Osteoblast (primary cell): ENCODE results near the gene SLC41A2. TPM values are rescaled to one million over a fixed set of nuclear protein-coding genes. Genes with fewer than 3 reads are reported as not detected.

Source experiments
- DNase-seq: peaks from one replicate; pipeline ENCODE4 v3.0.0; 2011; ENCODE audit warnings: low spot score, mixed read lengths; ENCODE audit not compliant: insufficient read length; ENCODE audit errors: missing footprints
- H2AFZ ChIP-seq: 2 replicates; pipeline ENCODE4 v1.6.0; 2011; ENCODE audit warnings: mild to moderate bottlenecking, low read length
- H3K27ac ChIP-seq: 2 replicates; pipeline ENCODE4 v1.5.1; 2011; ENCODE audit warnings: mild to moderate bottlenecking, low read depth, low read length, moderate library complexity
- H3K27me3 ChIP-seq: 2 replicates; pipeline ENCODE4 v1.6.0; 2012; ENCODE audit warnings: mild to moderate bottlenecking, control low read depth, inconsistent platforms, low read length, moderate library complexity; ENCODE audit not compliant: insufficient read depth
- H3K36me3 ChIP-seq: 2 replicates; pipeline ENCODE4 v1.5.1; 2011; ENCODE audit warnings: mild to moderate bottlenecking, low read length, control low read depth, moderate library complexity; ENCODE audit not compliant: insufficient read depth
- H3K4me1 ChIP-seq: 2 replicates; pipeline ENCODE4 v1.5.1; 2011; ENCODE audit warnings: mild to moderate bottlenecking, low read length, control low read depth, moderate library complexity; ENCODE audit not compliant: insufficient read depth
- H3K4me2 ChIP-seq: 2 replicates; pipeline ENCODE4 v1.6.0; 2011; ENCODE audit warnings: mild to moderate bottlenecking, low read length; ENCODE audit not compliant: insufficient read depth
- H3K4me3 ChIP-seq: fragments of 200-600 bp; sonication (generic); 3 replicates; pipeline ENCODE4 v1.5.1; 2012; ENCODE audit warnings: mild to moderate bottlenecking, low read length, inconsistent platforms; ENCODE audit not compliant: insufficient read depth
- H3K79me2 ChIP-seq: 2 replicates; pipeline ENCODE4 v1.6.0; 2012; ENCODE audit warnings: mild to moderate bottlenecking, low read length, control low read depth, inconsistent platforms; ENCODE audit not compliant: insufficient read depth
- H3K9me3 ChIP-seq: 2 replicates; pipeline ENCODE4 v1.5.1; 2011; ENCODE audit warnings: low read depth, low read length, control low read depth
- H4K20me1 ChIP-seq: 2 replicates; pipeline ENCODE4 v1.6.0; 2012; ENCODE audit warnings: mild to moderate bottlenecking, low read length, control low read depth; ENCODE audit not compliant: insufficient read depth
- CTCF ChIP-seq: IDR thresholded peaks from 2 replicates; pipeline ENCODE4 v1.5.1; 2011; ENCODE audit warnings: mild to moderate bottlenecking, low read depth, low read length, moderate library complexity; ENCODE audit errors: extremely low read depth
- total RNA-seq: library from RNA; depleted of rRNA; stranded (reverse); fragments of >200 nt; gene quantifications from 2 replicates; pipeline ENCODE4 v1.2.3, GENCODE V29; 2012

Gene SLC41A2
- total RNA-seq, 1 donor: 36.6 TPM

GRCh38 chr12:104928036-104928745 is 29.9 kb downstream of the SLC41A2 start:
- Histone ChIP-seq H3K4me3 (no peak overlapping the region), H3K27ac (no peak overlapping the region), H3K36me3 (no peaks in the 10 kb centered on the region), H4K20me1 (peaks cover 4% of the 10 kb centered on the region), H3K4me2 (no peak overlapping the region), H3K4me1 (peaks cover 10% of the 10 kb centered on the region), H3K79me2 (peaks cover 3% of the 10 kb centered on the region), H2AFZ (no peak overlapping the region), H3K9me3 (no peaks in the 10 kb centered on the region), H3K27me3 (no peaks in the 10 kb centered on the region)
- DNase-seq: no peak
- TF ChIP-seq CTCF: no peak

GRCh38 chr12:104925501-104925900 is 32.6 kb downstream of the SLC41A2 start:
- no peak for DNase-seq
- Histone ChIP-seq H3K4me2 (no peak overlapping the region), H3K79me2 (peaks cover 3% of the 10 kb centered on the region), H3K9me3 (no peaks in the 10 kb centered on the region), H3K4me1 (peaks cover 5% of the 10 kb centered on the region), H2AFZ (no peak overlapping the region), H4K20me1 (peaks cover 4% of the 10 kb centered on the region), H3K27me3 (no peaks in the 10 kb centered on the region), H3K36me3 (no peaks in the 10 kb centered on the region), H3K4me3 (no peak overlapping the region), H3K27ac (no peak overlapping the region)
- TF ChIP-seq CTCF: no peak

GRCh38 chr12:104921340-104921739 is 36.8 kb downstream of the SLC41A2 start:
- TF ChIP-seq CTCF: no peak
- no peak overlapping the region for H3K4me2 ChIP-seq
- no peak overlapping the region for H3K27ac ChIP-seq
- H4K20me1 ChIP-seq: no peaks in the 10 kb centered on the region
- no peak overlapping the region for H3K4me3 ChIP-seq
- H3K36me3 ChIP-seq: no peaks in the 10 kb centered on the region
- no peaks in the 10 kb centered on the region for H3K79me2 ChIP-seq
- H2AFZ ChIP-seq: no peak overlapping the region
- H3K27me3 ChIP-seq: no peaks in the 10 kb centered on the region
- no peaks in the 10 kb centered on the region for H3K4me1 ChIP-seq
- no peak for DNase-seq
- H3K9me3 ChIP-seq: no peaks in the 10 kb centered on the region

GRCh38 chr12:104911942-104912341 is 46.1 kb downstream of the SLC41A2 start:
- Histone ChIP-seq H4K20me1 (no peaks in the 10 kb centered on the region), H2AFZ (no peak overlapping the region), H3K4me3 (no peak overlapping the region), H3K4me2 (no peak overlapping the region), H3K9me3 (no peaks in the 10 kb centered on the region), H3K4me1 (peaks cover 7% of the 10 kb centered on the region), H3K27ac (no peak overlapping the region), H3K36me3 (no peaks in the 10 kb centered on the region), H3K27me3 (no peaks in the 10 kb centered on the region), H3K79me2 (no peaks in the 10 kb centered on the region)
- no peak for TF ChIP-seq CTCF
- DNase-seq: no peak
